VCaP (cell line): ENCODE data around the gene SLC35D2.
"Not testable (repeated sequence)": the region's sequence is repeated elsewhere in the genome, so short reads cannot be mapped to it uniquely, and the experiment has no call there.

Source experiments
- H3K27ac ChIP-seq: fragments of 450-650 bp; 2 replicates; pipeline ENCODE4 v1.5.1; 2017
- CTCF ChIP-seq: fragments of 450-650 bp; conservative IDR thresholded peaks from 2 replicates; pipeline ENCODE4 v1.5.1; 2017; ENCODE audit warnings: mild to moderate bottlenecking, moderate library complexity

SLC35D2 gene

GRCh38 chr9:96309850-96310249, 73.7 kb downstream of the SLC35D2 start:
- H3K27ac ChIP-seq: no peak overlapping the region
- no peak for TF ChIP-seq CTCF

DNA sequence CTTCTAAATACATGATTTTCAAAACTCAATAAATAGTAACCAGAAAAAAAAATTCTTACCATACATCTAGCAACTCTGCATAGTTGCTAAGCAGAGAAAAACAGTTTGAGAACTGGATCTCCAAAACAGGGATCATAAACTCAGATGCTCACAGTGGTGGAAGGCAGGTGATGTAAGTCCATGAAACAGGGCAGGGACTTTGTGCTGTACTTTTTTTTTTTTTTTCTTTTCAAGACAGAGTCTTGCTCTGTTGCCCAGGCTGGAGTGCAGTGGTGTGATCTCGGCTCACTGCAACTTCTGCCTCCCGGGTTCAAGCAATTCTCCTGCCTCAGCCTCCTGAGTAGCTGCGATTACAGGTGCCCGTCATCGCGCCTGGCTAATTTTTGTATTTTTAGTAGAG, 76.6 kb downstream of the SLC35D2 start:
- not testable (repeated sequence) for H3K27ac ChIP-seq

- no peak for TF ChIP-seq CTCF
- H3K27ac ChIP-seq: no peak overlapping the region
These were observed 78.3 kb downstream of the SLC35D2 start for GRCh38 chr9:96305171-96305570.

GRCh38 chr9:96304230-96304629, 79.3 kb downstream of the SLC35D2 start:
- H3K27ac ChIP-seq: no peak overlapping the region
- TF ChIP-seq CTCF: no peak

- TF ChIP-seq CTCF: no peak
- no peak within 1 kb of the TSS for H3K27ac ChIP-seq
These were observed 81.5 kb downstream of the SLC35D2 start, which contains the start of gene HSD17B3 for GRCh38 chr9:96302021-96302420. Gene HSD17B3 (minus strand): TSS chr9:96302176. CDS start chr9:96302104, 72 bp downstream.

DNA sequence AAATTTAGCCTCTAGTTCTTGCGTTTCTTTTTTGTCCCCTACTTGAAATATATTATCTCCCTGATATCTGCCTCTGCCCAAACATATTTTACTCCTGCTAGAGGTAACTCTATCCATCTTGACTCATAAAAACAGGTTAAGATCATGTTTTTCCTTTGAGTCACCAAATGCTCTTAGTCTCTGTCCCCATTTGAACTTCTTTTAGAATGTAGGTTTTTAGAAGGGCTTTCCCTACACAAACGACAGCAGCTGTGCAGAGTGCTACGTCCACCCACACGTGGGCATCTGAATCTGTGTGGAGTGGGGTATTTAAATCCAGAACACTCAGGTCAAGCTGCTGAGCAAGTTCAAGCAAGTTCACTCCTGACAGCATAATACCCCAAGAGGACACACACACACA, 83.7 kb downstream of the SLC35D2 start:
- TF ChIP-seq CTCF: no peak
- no peak overlapping the region for H3K27ac ChIP-seq

- no peak for TF ChIP-seq CTCF
These were observed 89.4 kb downstream of the SLC35D2 start for GRCh38 chr9:96294159-96294545.

GRCh38 chr9:96293498-96294158, 89.9 kb downstream of the SLC35D2 start:
- TF ChIP-seq CTCF: no peak

More at GRCh38 chr9:96294159-96294545, 89.4 kb downstream of the SLC35D2 start:
- no peak overlapping the region for H3K27ac ChIP-seq

More at GRCh38 chr9:96293498-96294158, 89.9 kb downstream of the SLC35D2 start:
- H3K27ac ChIP-seq: no peak overlapping the region
